Activated CD4-positive, CD25-positive, alpha-beta regulatory T cell (primary cell): ENCODE data around the gene CAMTA1.

ENCODE experiments used
- DNase-seq, 4 experiments: peaks; one replicate each; lab custom pipeline; 2025; lab: John Stamatoyannopoulos, UW

CAMTA1 gene

DNA sequence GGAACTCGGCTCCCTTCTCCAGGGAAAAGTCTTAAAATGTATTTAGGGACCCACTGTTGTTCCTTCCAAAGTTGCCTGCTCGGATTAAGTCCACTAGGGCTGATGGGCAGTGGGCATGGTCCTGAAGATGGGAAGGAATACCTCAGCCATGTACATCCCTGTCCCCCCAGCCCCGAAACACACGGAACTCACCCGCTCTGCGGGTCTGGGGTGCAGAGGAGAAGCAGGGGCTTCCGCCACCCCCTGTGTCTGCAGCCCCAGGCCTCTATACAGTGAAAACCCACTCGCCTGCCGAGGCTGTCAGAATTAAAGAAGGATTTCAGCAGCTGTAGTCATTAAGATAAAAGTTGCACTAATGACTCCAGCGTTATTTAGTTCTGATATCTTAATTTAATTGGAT lies 773.2 kb downstream of the CAMTA1 start:
- no peak for DNase-seq

DNA sequence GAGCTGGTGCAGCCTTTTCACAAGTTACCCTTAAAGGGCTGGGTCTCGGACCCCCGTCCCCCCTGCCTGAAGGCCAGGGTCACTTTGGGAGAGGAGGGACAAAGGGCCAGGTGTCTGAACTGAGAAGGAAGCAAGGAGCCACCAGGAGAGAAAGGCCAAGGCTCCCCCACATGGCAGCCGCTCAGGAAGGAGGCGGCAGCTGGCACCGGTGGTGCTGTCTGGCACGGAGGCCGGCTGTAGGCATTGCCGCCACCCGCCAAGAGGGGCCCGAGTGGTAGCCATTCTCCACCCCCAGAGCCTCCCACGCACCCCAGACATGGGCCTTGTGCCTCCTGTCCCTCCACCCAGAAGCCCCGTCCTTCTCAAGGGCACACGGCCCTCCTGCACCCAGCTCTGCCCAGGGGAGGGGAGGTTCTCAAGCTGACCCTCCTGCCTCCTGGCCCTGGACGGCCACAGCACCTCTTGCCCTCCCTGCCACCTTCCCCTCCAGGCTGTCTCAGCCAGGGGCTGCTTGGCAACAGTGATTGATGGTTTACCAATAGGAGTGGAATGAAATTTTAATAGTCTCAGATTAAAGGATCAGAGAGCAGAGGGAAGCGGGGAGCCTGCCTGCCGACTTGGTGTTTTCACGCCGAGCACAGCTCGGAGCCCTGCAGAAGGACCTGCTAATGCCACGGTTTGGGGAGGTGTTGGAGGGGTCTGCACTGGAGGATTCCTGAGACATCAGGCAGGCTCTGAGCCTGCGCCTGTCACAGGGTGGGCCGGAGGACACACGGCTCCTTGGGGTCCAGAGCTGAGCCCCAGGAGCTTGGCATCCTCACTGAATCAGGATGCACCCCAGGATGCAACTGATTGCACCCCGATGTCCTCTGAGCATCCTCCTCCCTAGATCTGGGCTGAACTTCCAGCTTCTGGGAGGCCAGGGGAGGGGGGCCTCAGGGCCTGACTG lies 773.9 kb downstream of the CAMTA1 start:
- DNase-seq, result no peak

GRCh38 chr1:7560128-7560527 lies 774.9 kb downstream of the CAMTA1 start:
- DNase-seq, result no peak

DNA sequence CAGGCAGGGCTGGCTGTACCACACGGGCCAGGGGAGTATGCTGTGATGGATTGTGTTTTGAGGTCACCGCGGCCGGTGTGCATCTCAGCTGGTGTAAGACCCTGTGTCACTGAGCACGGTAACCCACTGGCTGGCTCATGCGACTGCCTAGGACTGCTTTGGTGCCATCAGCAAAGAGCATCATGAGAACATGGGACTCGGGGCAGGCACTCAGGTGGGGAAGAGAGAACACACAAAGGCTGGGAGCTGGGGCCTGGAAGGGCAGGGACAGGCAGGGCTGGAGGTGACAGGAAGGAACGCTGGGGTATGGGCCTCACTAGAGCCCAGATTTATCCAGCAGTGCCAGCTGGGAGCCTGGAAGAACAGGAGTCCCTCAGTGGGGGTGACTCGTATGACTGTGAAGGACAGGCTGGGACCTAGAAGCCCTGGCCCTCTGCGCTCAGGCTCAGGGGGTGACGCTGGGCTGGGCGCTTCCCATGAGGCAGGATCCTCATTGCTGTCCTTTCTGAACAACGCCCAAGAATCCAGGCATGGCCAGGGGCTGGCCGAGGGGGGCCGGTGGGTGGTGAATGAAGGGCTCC lies 775.4 kb downstream of the CAMTA1 start:
- no peak for DNase-seq

- no peak for DNase-seq
These were observed 776.2 kb downstream of the CAMTA1 start for GRCh38 chr1:7561331-7561921.

DNA sequence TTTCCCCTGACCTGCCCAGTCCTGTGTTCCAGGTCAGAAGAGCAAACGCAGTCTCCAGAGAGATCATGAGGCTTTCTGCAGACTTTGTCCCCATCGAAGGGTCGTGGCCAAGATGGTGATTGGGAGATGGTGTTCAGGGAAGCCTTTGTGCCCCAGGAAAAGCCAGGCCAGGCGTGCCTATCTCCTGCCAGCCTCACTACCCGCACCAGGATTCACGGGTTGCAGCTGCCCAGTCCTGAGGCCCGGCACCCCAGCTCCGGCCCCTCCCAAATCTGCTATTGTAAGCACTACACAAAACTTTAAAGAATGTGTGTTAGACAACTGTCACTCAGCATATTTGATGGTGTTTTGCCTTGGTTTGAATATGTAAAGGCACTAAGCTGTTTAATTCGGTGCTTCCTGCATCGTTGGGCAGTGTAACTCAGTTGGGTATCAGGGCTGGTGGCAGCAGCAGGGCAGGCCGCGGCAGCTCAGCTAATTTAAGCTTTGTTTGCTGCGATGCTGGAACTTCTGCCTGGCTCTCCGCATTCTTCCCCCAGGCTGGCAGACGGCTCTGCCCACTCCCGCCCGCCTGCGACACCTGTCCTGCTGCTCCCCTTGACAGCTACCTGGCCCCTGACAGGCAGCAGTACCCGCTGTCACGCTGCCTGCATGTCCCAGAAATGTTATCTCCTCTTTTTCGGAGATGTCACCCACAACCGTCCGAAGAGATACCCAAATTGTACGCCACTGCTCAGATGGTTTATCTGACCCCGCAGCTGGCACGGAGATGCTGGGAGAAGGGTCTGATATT lies 776.9 kb downstream of the CAMTA1 start:
- no peak for DNase-seq

DNA sequence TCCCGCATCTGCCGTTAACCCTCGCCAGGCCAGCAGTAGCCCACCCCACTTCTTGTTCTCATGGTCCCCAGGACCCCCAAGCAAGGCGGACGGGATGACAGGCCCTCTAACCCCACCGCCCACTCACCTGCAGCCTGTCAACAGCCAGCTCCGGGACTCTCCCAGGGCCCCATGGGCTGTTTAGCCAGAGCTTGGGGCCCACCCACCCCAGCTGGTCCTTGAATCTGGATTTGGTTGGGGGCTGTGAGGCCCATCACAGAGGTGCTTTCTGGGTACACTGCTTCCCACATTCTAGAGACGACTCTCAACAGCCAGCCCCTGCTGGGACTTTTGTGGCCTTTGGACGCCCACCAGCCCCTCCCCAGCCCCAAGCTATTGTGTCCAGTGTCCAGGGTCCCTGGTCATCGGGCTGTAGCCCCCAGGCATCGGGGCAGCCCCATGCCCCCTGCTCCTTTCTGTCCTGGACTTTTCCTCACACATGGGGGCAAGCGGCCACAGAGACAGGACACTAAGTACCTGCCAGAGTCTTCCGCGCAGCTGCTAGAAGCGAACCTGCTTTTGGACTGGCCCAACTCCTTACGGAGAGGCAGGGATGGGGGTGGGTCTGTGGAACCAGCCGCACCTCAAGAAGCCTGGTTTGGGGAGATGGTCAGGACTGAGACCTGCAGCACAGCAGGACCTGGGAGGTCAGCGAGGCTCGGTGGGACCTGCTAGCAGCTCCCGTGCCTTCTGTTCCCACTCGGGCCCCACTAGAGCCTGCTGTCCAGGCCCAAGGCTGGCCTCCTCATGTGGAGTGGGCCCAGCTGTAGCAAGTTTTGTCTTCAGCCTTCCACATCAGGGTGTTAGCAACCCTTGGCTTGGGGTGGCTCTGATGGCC lies 777.7 kb downstream of the CAMTA1 start:
- DNase-seq, result no peak

GRCh38 chr1:7564137-7564536 lies 778.9 kb downstream of the CAMTA1 start:
- no peak for DNase-seq

DNA sequence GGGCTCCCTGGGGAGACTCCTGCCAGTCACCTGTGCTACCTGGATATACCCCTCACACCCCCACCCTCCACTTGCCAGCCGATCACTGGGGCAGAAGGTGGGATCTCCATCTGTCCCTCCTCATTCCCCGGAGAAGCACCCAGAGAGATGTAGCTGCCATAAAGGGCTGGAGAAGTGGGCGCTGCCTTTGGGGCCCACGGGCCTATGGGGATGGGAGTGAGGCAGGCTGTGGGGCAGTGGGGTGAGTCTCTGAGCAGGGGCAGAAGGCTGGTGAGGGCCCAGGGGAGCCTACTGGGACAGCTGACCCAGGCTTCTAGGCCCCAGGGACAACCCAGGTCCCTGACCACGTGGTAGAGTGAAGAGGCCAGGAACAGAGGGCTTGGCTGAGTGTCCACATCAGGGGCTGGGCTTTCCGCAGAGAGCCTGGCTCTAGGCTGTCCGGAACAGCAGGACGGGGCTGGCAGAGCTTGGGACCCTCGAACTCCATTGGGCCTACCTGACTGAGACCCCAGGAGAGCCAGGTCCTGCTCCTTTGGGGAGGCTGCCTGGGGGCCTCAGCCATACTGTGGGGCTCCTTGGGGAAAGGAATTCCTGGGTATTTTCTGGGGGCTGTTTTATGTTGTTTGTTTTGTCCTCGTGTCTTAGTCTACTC lies 780.0 kb downstream of the CAMTA1 start:
- DNase-seq, result no peak

- DNase-seq, result no peak
These were observed 781.4 kb downstream of the CAMTA1 start for GRCh38 chr1:7566417-7567375.

- no peak for DNase-seq
These were observed 782.1 kb downstream of the CAMTA1 start for GRCh38 chr1:7567376-7567775.

DNA sequence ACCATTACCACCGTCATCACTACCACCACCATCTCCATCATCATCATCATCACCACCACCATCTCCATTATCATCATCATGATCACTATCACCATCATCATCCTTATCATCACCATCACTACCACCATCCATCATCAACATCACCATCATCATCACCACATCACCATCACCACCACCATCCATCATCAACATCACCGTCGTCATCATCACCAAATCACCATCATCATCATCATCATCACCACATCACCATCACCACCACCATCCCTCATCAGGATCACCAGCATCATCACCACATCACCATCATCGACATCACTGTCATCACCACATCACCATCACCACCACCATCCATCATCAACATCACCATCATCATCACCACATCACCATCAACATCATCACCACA lies 782.8 kb downstream of the CAMTA1 start:
- no peak for DNase-seq

GRCh38 chr1:7568901-7569524 lies 783.8 kb downstream of the CAMTA1 start:
- DNase-seq, result no peak

DNA sequence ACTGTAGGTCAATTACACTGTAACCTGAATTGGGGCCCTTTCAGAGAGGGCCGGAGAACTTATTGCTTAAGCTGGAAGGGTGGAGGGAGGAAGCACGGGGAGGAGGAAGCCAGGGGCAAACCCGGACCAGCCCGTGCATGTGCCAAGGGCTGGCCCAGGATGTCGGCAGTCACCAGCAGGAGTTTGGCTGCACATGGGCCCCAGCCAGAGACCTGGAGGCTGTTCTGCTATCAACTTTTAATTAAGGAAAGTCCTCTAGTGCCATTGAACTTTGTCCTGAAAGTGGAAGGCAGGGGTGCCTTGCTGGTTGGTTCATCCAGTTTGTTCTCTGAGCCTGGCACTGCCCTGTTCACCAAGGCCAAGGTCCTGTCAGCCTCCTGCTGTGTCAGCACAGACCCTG lies 785.1 kb downstream of the CAMTA1 start:
- DNase-seq, result no peak

DNA sequence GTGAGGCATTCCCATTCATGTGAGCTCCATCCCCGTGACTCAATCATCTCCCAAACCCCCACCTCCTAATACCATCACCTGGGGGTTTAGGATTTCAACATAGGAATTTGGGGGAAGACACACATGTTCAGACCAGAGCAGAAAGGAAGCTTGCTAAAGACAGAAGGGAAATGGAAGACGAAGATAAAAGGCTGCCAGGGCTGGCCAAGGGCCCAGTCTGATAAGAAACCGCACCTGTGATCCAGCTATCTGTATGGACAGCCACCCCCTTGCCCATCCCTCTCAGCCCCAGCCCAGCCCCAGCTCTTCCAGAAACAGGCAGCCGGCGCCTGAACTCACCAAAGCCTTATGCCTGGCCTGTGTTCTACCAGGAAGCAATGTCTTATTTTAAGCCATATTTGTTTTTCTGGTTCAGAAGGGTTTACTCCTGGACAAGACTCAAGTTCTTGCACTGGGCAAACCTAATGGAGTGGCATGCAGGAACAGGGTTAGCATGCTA lies 787.4 kb downstream of the CAMTA1 start:
- DNase-seq, result no peak

- no peak for DNase-seq
These were observed 788.2 kb downstream of the CAMTA1 start for GRCh38 chr1:7573481-7573880.

DNA sequence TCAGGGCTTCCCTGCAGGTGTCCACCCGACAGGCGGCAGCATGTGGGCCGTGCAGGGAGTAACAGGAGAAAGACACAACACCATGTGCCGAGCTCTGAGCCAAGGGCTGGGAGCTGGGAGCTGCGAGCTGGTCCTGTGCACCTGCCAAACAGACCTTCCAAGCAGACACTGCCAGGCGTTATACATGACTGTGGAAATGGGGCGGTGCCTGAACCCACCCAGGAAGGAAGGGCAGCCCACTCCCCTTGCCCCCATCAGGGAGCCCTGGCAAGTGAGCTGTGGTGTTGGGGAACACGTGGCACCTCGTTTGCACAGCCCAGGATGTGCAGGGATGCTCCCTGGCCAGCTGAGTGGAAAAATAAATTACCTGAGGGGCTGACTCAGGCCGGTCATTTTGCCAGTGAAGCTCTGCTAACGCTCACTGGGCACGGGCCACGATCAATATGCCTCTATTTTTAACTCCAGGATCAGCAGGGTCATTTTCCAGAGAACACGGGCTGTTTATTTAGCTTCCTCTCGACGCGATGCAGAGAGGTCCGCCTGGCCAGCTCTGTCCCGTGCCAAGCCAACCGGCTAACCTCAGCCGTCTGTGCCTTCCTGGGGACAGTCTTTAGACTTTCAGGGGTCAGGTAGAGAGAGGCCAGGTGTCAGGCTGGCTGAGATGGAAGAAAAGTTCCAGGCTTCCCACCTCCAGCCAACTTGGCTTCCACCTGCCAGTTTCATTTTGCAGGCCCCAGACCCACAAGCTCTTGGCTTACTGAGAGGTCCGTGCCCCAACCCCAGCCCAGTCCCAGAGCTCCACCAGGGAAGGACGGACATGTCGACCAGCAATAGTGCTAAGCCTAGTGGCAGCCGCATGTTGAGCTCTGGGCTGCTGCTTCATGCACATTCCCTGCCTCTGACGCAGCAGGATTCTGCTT lies 789.1 kb downstream of the CAMTA1 start:
- no peak for DNase-seq

DNA sequence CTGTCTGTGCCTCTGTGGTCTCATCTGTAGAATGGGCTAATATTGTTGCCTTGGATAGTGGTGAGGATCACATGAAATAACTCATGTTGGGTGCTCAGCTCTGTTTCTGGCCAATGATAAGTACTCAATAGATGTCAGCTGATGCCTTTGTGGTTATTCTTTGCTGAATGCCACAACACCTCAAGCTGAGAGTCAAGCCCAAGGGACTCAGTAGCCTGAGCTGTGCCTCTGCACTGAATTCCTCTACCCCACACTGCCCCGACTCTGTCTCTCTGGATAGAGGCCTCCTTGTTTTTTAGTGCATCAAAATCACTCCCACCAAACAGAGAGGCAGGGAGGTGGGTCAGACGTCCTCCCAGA lies 789.8 kb downstream of the CAMTA1 start:
- DNase-seq, result no peak
